ENCODE results near the gene SLCO3A1. TPM values are rescaled to one million over a fixed set of nuclear protein-coding genes. Genes with fewer than 3 reads are reported as not detected.
A peak's percentile ranks its signal among the peaks of the same experiment; 100 is the strongest.
"Not testable (repeated sequence)": the region's sequence is repeated elsewhere in the genome, so short reads cannot be mapped to it uniquely, and the experiment has no call there.

The SLCO3A1 gene
- total RNA-seq, 2 experiments from 2014 or later, result 4.2 to 4.8 TPM

DNA sequence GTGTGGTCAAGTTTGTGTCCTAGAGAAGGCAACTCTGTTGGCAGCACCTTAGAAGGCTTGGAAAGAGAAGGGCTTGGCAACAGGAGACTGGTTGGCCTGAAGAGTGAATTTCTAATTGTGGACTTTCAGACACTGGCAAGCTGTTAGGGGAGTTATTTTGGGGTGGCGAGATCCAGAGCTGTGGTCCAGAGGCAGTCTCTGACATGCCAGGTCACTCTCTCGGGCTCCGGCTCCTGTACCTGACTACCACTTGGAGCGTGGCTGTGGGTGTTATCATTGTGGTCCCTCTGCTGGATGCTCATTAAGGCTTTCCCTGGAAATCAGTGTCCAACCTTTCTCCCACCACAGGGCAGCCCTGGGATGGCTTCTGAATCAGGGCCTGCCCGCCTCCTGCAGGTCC lies 209.0 kb downstream of the SLCO3A1 start:
- no peak for ATAC-seq
- intact Hi-C loops (cut with micrococcal nuclease), result no loop called here
- H3K36me3 Mint-ChIP-seq (ENCODE audit: low read depth), result no peaks in the 10 kb centered on the region
- TF ChIP-seq CTCF (IDR thresholded peaks at IDR 0.05), result no peak
- no peaks in the 10 kb centered on the region for H3K27me3 Mint-ChIP-seq
- no peak overlapping the region for H3K27ac Mint-ChIP-seq
- no peak overlapping the region for H3K4me3 Mint-ChIP-seq
- DNase-seq, result no peak
- CTCF ChIA-PET, result interaction anchor here (1.4 kb wide), 1 partner anchor 29 kb away, joined by 4 read pairs; no protein-coding TSS in a partner anchor
- POLR2A ChIA-PET, result no interaction called here
- H3K9me3 Mint-ChIP-seq, result no peaks in the 10 kb centered on the region
- H3K4me1 Mint-ChIP-seq (ENCODE audit: low read depth), result no peaks in the 10 kb centered on the region

GRCh38 chr15:92068121-92068520 lies 214.6 kb downstream of the SLCO3A1 start:
- no peak overlapping the region for H3K4me3 Mint-ChIP-seq
- POLR2A ChIA-PET, result no interaction called here
- CTCF ChIA-PET, result interaction anchor here (1.1 to 4.2 kb wide), 4 partner anchors 9 to 218 kb away, joined by 3 to 17 read pairs (median 6); no protein-coding TSS in a partner anchor

DNA sequence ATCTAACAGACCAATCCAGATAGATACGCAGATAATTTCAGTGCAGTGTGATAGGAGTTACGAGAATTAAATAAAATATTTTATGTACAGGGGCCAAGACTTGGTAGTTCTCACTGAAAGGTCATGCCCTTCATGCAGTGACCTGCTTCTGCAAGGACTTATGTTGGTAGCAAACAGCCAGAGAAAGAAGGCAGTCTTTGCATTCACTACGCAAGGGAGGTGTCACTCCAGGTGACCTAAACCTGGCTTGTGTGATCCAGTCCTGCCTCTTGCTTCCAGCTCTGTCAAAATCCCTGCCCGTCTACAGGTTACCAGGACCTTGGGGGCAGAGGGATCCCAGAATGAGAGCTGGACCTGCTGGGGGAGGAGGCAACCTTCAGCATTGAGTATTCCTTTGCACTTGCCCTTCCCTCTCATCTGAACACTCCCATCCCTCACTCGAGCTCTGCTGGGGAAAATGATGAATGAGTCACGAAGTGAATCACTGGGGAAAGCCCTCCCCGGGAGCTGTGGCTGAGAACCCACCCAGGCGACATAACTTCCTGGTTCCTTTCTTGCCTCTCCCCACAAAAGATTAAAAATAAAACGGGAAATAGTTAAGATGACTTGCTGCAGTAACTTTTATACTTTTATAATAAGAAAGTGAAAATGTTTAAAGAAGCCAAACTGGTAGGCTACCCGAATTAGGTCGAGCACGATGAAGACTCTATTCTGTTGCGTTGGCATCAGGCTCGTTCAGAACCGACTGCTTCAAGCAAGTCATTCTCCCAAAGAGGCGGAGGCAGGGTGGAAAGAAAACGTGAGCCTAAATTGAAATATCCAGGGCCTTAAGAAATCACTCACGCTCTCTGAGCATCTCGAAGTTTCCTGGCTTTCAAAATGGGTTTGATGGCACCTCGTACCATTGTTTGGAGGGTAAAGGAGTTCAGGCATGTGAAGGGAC lies 216.1 kb downstream of the SLCO3A1 start:
- peaks cover 38% of the 10 kb centered on the region for H3K4me1 Mint-ChIP-seq (ENCODE audit: low read depth)
- H3K36me3 Mint-ChIP-seq (ENCODE audit: low read depth), result no peaks in the 10 kb centered on the region
- ChIA-PET CTCF (interaction anchor here (1.1 to 1.6 kb wide), 4 partner anchors 8 to 364 kb away, joined by 3 to 6 read pairs (median 4); no protein-coding TSS in a partner anchor), POLR2A (no interaction called here)
- peak overlapping the region; percentile 74 for H3K27ac Mint-ChIP-seq
- peak; percentile 61 for DNase-seq
- H3K4me3 Mint-ChIP-seq, result peak overlapping the region; percentile 56
- no peaks in the 10 kb centered on the region for H3K27me3 Mint-ChIP-seq
- ATAC-seq, result peak; percentile 91
- no peak for TF ChIP-seq CTCF (IDR thresholded peaks at IDR 0.05)
- intact Hi-C loops (cut with micrococcal nuclease), result no loop called here
- no peaks in the 10 kb centered on the region for H3K9me3 Mint-ChIP-seq

More at GRCh38 chr15:92068121-92068520, 214.6 kb downstream of the SLCO3A1 start:
- Mint-ChIP-seq H3K4me1 (ENCODE audit: low read depth) (peaks cover 31% of the 10 kb centered on the region), H3K27ac (no peak overlapping the region), H3K36me3 (ENCODE audit: low read depth) (no peaks in the 10 kb centered on the region), H3K9me3 (no peaks in the 10 kb centered on the region), H3K27me3 (no peaks in the 10 kb centered on the region)
- DNase-seq (peak; percentile 8), ATAC-seq (no peak)
- TF ChIP-seq CTCF (IDR thresholded peaks at IDR 0.05), result no peak
- intact Hi-C loops (cut with micrococcal nuclease), result no loop called here

GRCh38 chr15:92070251-92070650 lies 216.7 kb downstream of the SLCO3A1 start:
- DNase-seq; H3K36me3 Mint-ChIP-seq (ENCODE audit: low read depth); H3K27me3 Mint-ChIP-seq; ATAC-seq; POLR2A ChIA-PET; H3K9me3 Mint-ChIP-seq; intact Hi-C loops (cut with micrococcal nuclease): not testable (repeated sequence)
- peak overlapping the region; percentile 56 for H3K4me3 Mint-ChIP-seq
- CTCF ChIA-PET, result interaction anchor here (1.2 to 1.3 kb wide), 2 partner anchors 221 to 365 kb away, joined by 4 to 6 read pairs; no protein-coding TSS in a partner anchor
- H3K27ac Mint-ChIP-seq, result peak overlapping the region; percentile 74
- peaks cover 43% of the 10 kb centered on the region for H3K4me1 Mint-ChIP-seq (ENCODE audit: low read depth)

DNA sequence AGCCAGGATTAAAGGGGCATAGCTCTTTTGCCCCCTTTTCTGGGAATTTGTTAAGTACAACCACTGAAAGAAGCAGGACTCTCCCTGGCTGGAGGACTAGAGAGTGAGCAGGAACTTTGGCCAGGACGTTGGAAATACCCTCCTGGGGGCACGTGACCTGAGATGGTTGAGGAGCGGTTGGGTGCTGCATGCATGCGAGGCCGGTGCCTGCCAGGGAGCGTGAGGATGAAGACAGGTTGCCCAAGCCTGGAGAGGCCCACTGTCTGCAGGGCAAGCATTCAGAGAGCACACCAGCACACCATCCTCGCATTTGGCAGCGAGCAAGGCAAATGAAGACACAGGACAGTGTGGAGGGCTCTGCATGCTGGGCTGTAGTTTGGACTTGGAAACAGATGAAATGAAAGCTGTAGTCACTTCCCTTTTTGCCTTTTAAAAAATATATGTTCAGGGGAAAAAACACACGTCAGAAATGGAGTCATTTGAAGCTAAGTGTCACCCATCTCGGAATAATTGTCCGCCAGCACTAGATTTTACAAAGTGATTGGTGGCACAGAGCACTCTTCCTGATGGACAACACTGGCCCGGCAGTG lies 217.6 kb downstream of the SLCO3A1 start:
- H3K27ac Mint-ChIP-seq, result no peak overlapping the region
- intact Hi-C loops (cut with micrococcal nuclease), result no loop called here

More for the DNA sequence above, 217.6 kb downstream of the SLCO3A1 start:
- ATAC-seq (no peak), DNase-seq (no peak)
- CTCF ChIA-PET, result interaction anchor here (2.4 kb wide), 1 partner anchor 365 kb away, joined by 7 read pairs; no protein-coding TSS in a partner anchor
- no peak overlapping the region for H3K4me3 Mint-ChIP-seq
- H3K27me3 Mint-ChIP-seq, result no peaks in the 10 kb centered on the region
- no peaks in the 10 kb centered on the region for H3K9me3 Mint-ChIP-seq
- TF ChIP-seq CTCF (IDR thresholded peaks at IDR 0.05), result no peak
- POLR2A ChIA-PET, result no interaction called here
- no peaks in the 10 kb centered on the region for H3K36me3 Mint-ChIP-seq (ENCODE audit: low read depth)
- peaks cover 43% of the 10 kb centered on the region for H3K4me1 Mint-ChIP-seq (ENCODE audit: low read depth)

All from activated CD8-positive, alpha-beta T cell treated with anti-CD3 and anti-CD28 coated beads for 36 hours (primary cell).